Glutamatergic neuron (in vitro differentiated cells): ENCODE data around the gene IFI35. TPM values are rescaled to one million over a fixed set of nuclear protein-coding genes. Genes with fewer than 3 reads are reported as not detected.
"Not testable (repeated sequence)": the region's sequence is repeated elsewhere in the genome, so short reads cannot be mapped to it uniquely, and the experiment has no call there.

Experiments used
- DNase-seq: peaks from one replicate; pipeline ENCODE4 v3.0.0; 2022
- H3K27ac Mint-ChIP-seq: one replicate; pipeline ENCODE4 v1.8.0; 2020; ENCODE audit warnings: mild to moderate bottlenecking, mixed read lengths, inconsistent platforms; ENCODE audit not compliant: unreplicated experiment
- H3K27me3 Mint-ChIP-seq: one replicate; pipeline ENCODE4 v1.8.0; 2020; ENCODE audit warnings: mild to moderate bottlenecking, moderate library complexity, mixed read lengths, inconsistent platforms; ENCODE audit not compliant: unreplicated experiment
- H3K36me3 Mint-ChIP-seq: one replicate; pipeline ENCODE4 v1.8.0; 2020; ENCODE audit warnings: mild to moderate bottlenecking, mixed read lengths, inconsistent platforms; ENCODE audit not compliant: unreplicated experiment
- H3K4me1 Mint-ChIP-seq: one replicate; pipeline ENCODE4 v1.8.0; 2020; ENCODE audit warnings: mild to moderate bottlenecking, low read depth, mixed read lengths, inconsistent platforms; ENCODE audit not compliant: unreplicated experiment
- H3K4me3 Mint-ChIP-seq: one replicate; pipeline ENCODE4 v1.8.0; 2020; ENCODE audit warnings: mild to moderate bottlenecking, mixed read lengths, inconsistent platforms; ENCODE audit not compliant: unreplicated experiment
- H3K9me3 Mint-ChIP-seq: one replicate; pipeline ENCODE4 v1.8.0; 2020; ENCODE audit warnings: mild to moderate bottlenecking, moderate library complexity, mixed read lengths, inconsistent platforms; ENCODE audit not compliant: unreplicated experiment
- CTCF ChIP-seq: fragments of 200-600 bp; sonication (generic); IDR thresholded peaks from one replicate; pipeline ENCODE4 v1.5.0; 2021; ENCODE audit not compliant: partially characterized antibody, unreplicated experiment
- total RNA-seq: library from RNA; stranded (reverse); fragmentation: NEBNext Ultra II Directional; extraction: Animal tissue kit (Norgen Biotek cat#: 25700); gene quantifications from one replicate; pipeline ENCODE4 v1.2.1, GENCODE V29; 2021; ENCODE audit not compliant: unreplicated experiment

Gene IFI35
- total RNA-seq, 1 donor from 2014 or later = not detected

- no peak for DNase-seq
- Mint-ChIP-seq H3K4me3 (no peak overlapping the region), H3K27ac (no peak overlapping the region), H3K4me1 (peaks cover 2% of the 10 kb centered on the region), H3K27me3 (no peaks in the 10 kb centered on the region), H3K9me3 (no peaks in the 10 kb centered on the region), H3K36me3 (no peaks in the 10 kb centered on the region)
- TF ChIP-seq CTCF = no peak
Observed at GRCh38 chr17:42991471-42991870, 15.1 kb upstream of the IFI35 start.

GRCh38 chr17:42992872-42993271, 13.7 kb upstream of the IFI35 start:
- no peak for TF ChIP-seq CTCF
- H3K36me3 Mint-ChIP-seq = no peaks in the 10 kb centered on the region

GRCh38 chr17:42993913-42994312, 12.7 kb upstream of the IFI35 start:
- H3K4me1 Mint-ChIP-seq = not testable (repeated sequence)

More at GRCh38 chr17:42992872-42993271, 13.7 kb upstream of the IFI35 start:
- H3K4me1 Mint-ChIP-seq = peaks cover 7% of the 10 kb centered on the region
- H3K4me3 Mint-ChIP-seq = no peak overlapping the region
- H3K27me3 Mint-ChIP-seq = peaks cover 2% of the 10 kb centered on the region
- DNase-seq = no peak
- no peak overlapping the region for H3K27ac Mint-ChIP-seq
- H3K9me3 Mint-ChIP-seq = peaks cover 1% of the 10 kb centered on the region

GRCh38 chr17:42997390-42997983, 9.1 kb upstream of the IFI35 start:
- Mint-ChIP-seq H3K27me3 (peaks cover 3% of the 10 kb centered on the region), H3K4me3 (peak overlapping the region; percentile 99), H3K27ac (peak overlapping the region; percentile 97), H3K4me1 (peaks cover 10% of the 10 kb centered on the region), H3K9me3 (peaks cover 16% of the 10 kb centered on the region), H3K36me3 (no peaks in the 10 kb centered on the region)
- TF ChIP-seq CTCF = no peak
- no peak for DNase-seq

More at GRCh38 chr17:42993913-42994312, 12.7 kb upstream of the IFI35 start:
- not testable (repeated sequence) for H3K27me3 Mint-ChIP-seq, DNase-seq, H3K4me3 Mint-ChIP-seq, H3K36me3 Mint-ChIP-seq, H3K27ac Mint-ChIP-seq
- H3K9me3 Mint-ChIP-seq = peaks cover 10% of the 10 kb centered on the region

GRCh38 chr17:42997984-42998938, 8.3 kb upstream of the IFI35 start, which contains the start of gene RPL27:
Gene RPL27, plus strand, starts transcription at chr17:42998419. Its CDS starts 332 bp downstream, at chr17:42998751.
- DNase-seq = peak; percentile 92
- Mint-ChIP-seq H3K36me3 (no peaks in the 10 kb centered on the region), H3K27me3 (peaks cover 3% of the 10 kb centered on the region), H3K4me3 (peak within 1 kb of the TSS; percentile 99), H3K4me1 (peaks cover 9% of the 10 kb centered on the region), H3K9me3 (peaks cover 16% of the 10 kb centered on the region), H3K27ac (peak within 1 kb of the TSS; percentile 97)
- peak; percentile 84 for TF ChIP-seq CTCF
